HepG2 (cell line): ENCODE results near the gene DIS3L2. TPM values are rescaled to one million over a fixed set of nuclear protein-coding genes. Genes with fewer than 3 reads are reported as not detected.
A peak's percentile ranks its signal among the peaks of the same experiment; 100 is the strongest.

Experiments used
- AKAP8 ChIP-seq: sonication (generic); formaldehyde crosslinking; IDR thresholded peaks from 2 replicates; pipeline ENCODE4 v1.5.1; 2020; ENCODE audit warnings: mild to moderate bottlenecking, missing genetic modification reagents
- ELF3 ChIP-seq: IDR thresholded peaks from 2 replicates; pipeline ENCODE4 v1.6.1; 2016; ENCODE audit warnings: missing genetic modification reagents, missing compliant biosample characterization
- JUN ChIP-seq: sonication (generic); formaldehyde crosslinking; IDR thresholded peaks from 2 replicates; pipeline ENCODE4 v1.4.0; 2020; ENCODE audit warnings: mild to moderate bottlenecking, missing genetic modification reagents
- PRDM10 ChIP-seq: sonication (generic); formaldehyde crosslinking; IDR thresholded peaks from 2 replicates; pipeline ENCODE4 v1.4.0; 2020; ENCODE audit warnings: low read depth, missing genetic modification reagents
- RERE ChIP-seq: IDR thresholded peaks from 2 replicates; pipeline ENCODE4 v1.6.1; 2016; ENCODE audit warnings: low read depth, missing genetic modification reagents, missing compliant biosample characterization
- RFX5 ChIP-seq: IDR thresholded peaks from 2 replicates; pipeline ENCODE4 v1.6.1; 2011; ENCODE audit warnings: low read depth, low read length, improper control_type of control experiment
- TBL1XR1 ChIP-seq: fragments of 150-350 bp; IDR thresholded peaks from 2 replicates; pipeline ENCODE4 v1.6.1; 2014; ENCODE audit warnings: borderline replicate concordance, low read length; ENCODE audit not compliant: partially characterized antibody
- ZBTB26 ChIP-seq: IDR thresholded peaks from 2 replicates; pipeline ENCODE4 v1.6.1; 2016; ENCODE audit warnings: missing compliant biosample characterization, missing genetic modification reagents, borderline replicate concordance
- ZNF230 ChIP-seq: sonication (generic); formaldehyde crosslinking; IDR thresholded peaks from 2 replicates; pipeline ENCODE4 v1.4.0; 2020; ENCODE audit warnings: mild to moderate bottlenecking, missing genetic modification reagents
- ZNF550 ChIP-seq: sonication (generic); formaldehyde crosslinking; IDR thresholded peaks from 2 replicates; pipeline ENCODE4 v1.4.0; 2020; ENCODE audit warnings: mild to moderate bottlenecking, missing genetic modification reagents, borderline replicate concordance
- ZNF572 ChIP-seq: sonication (generic); formaldehyde crosslinking; IDR thresholded peaks from 2 replicates; pipeline ENCODE4 v1.5.1; 2020; ENCODE audit warnings: mild to moderate bottlenecking, missing genetic modification reagents
- ZNF687 ChIP-seq: sonication (generic); formaldehyde crosslinking; IDR thresholded peaks from 2 replicates; pipeline ENCODE4 v1.5.1; 2020; ENCODE audit warnings: mild to moderate bottlenecking, missing genetic modification reagents, moderate library complexity
- ZNF7 ChIP-seq: IDR thresholded peaks from 2 replicates; pipeline ENCODE4 v1.6.1; 2016; ENCODE audit warnings: missing biosample characterization, missing genetic modification reagents
- ZNF766 ChIP-seq: sonication (generic); formaldehyde crosslinking; IDR thresholded peaks from 2 replicates; pipeline ENCODE4 v1.5.0; 2020; ENCODE audit warnings: missing genetic modification reagents, borderline replicate concordance
- ZNF879 ChIP-seq: sonication (generic); formaldehyde crosslinking; IDR thresholded peaks from 2 replicates; pipeline ENCODE4 v1.8.1; 2023; ENCODE audit warnings: missing genetic modification reagents
- polyA plus RNA-seq, 8 experiments: library from polyadenylated mRNA; depleted of rRNA in 3 of 8; stranded (reverse) in 7 of 8; unstranded in 1 of 8; fragments of >200 nt; fragmentation: Illumina TruSeq in 4 of 8; extraction: Trizol in 4 of 8; gene quantifications; 2 replicates each; pipeline versions ENCODE4 v1.2.1 to v1.2.3, GENCODE V29; 2011 to 2016; ENCODE audit warnings: low read depth in 4 of 8, missing spikeins in 1 of 8, mixed read lengths in 1 of 8; ENCODE audit not compliant: insufficient read depth in 1 of 8
- total RNA-seq, 5 experiments: library from RNA; depleted of rRNA; stranded (reverse); fragments of >200 nt; fragmentation: Illumina TruSeq; extraction: Trizol; gene quantifications; 2 replicates each; pipeline ENCODE4 v1.2.3, GENCODE V29; 2016; ENCODE audit warnings: low read depth in 1 of 5

The DIS3L2 gene
- total and polyA plus RNA-seq, 2 of the 13 experiments (the other 11 are each of a cell fraction or from before 2014, with no cell fraction given): 7.0 to 23.9 TPM

GRCh38 chr2:232204457-232204931, 243.0 kb downstream of the DIS3L2 start (continued):
- TF ChIP-seq JUN (CRISPR knock-in tag): no peak
- TF ChIP-seq RFX5: no peak
- TF ChIP-seq ZNF7: peak; percentile 44; the same call in 1 of the 2 replicates
- no peak for TF ChIP-seq ZNF550 (CRISPR knock-in tag)
- TF ChIP-seq ELF3: no peak
- no peak for TF ChIP-seq RERE
- no peak for TF ChIP-seq TBL1XR1
- no peak for TF ChIP-seq ZNF766 (CRISPR knock-in tag)
- TF ChIP-seq ZNF230 (CRISPR knock-in tag): no peak
- no peak for TF ChIP-seq PRDM10 (CRISPR knock-in tag)
- peak; percentile 38 for TF ChIP-seq ZNF687 (CRISPR knock-in tag)
- TF ChIP-seq ZNF879 (CRISPR knock-in tag): no peak
- TF ChIP-seq AKAP8 (CRISPR knock-in tag): no peak
- no peak for TF ChIP-seq ZNF572 (CRISPR knock-in tag)
- TF ChIP-seq ZBTB26 (CRISPR knock-in tag): no peak
